ENCODE data around the gene PLXNB3. TPM values are rescaled to one million over a fixed set of nuclear protein-coding genes. Genes with fewer than 3 reads are reported as not detected.

The PLXNB3 gene
- total RNA-seq, 1 experiment from 2014 or later: 2.5 TPM

- no peak overlapping the region for H3K27ac Mint-ChIP-seq
- H3K9me3 Mint-ChIP-seq: no peaks in the 10 kb centered on the region
- no peak overlapping the region for H3K4me3 Mint-ChIP-seq
- ATAC-seq (no peak), DNase-seq (ENCODE audit: low spot score) (no peak)
- H3K27me3 Mint-ChIP-seq (ENCODE audit: low read depth): no peaks in the 10 kb centered on the region
- H3K36me3 Mint-ChIP-seq: no peaks in the 10 kb centered on the region
- POLR2A ChIA-PET: no interaction called here
- CTCF ChIA-PET: interaction anchor here (1.5 kb wide), 1 partner anchor 17 kb away, joined by 3 read pairs; no protein-coding TSS in a partner anchor
- TF ChIP-seq FOXP1 (CRISPR knock-in tag; IDR thresholded peaks at IDR 0.05; ENCODE audit: borderline replicate concordance): no peak
- peaks cover 3% of the 10 kb centered on the region; the same call in 1 of the 2 replicates for H3K4me1 Mint-ChIP-seq
These were observed 2.2 kb upstream of the PLXNB3 start for GRCh38 chrX:153761863-153762262.

GRCh38 chrX:153762626-153763173, 1.3 kb upstream of the PLXNB3 start:
- TF ChIP-seq MXD4 (CRISPR knock-in tag; IDR thresholded peaks at IDR 0.05; ENCODE audit: borderline replicate concordance) (no peak), GTF2I (CRISPR knock-in tag; conservative IDR thresholded peaks at IDR 0.05) (no peak), SOX15 (CRISPR knock-in tag; IDR thresholded peaks at IDR 0.05) (no peak), ZBTB21 (CRISPR knock-in tag; IDR thresholded peaks at IDR 0.05; ENCODE audit: borderline replicate concordance) (no peak), ZNF512 (CRISPR knock-in tag; IDR thresholded peaks at IDR 0.05; ENCODE audit: borderline replicate concordance) (no peak), USF2 (CRISPR knock-in tag; IDR thresholded peaks at IDR 0.05) (no peak), OVOL2 (CRISPR knock-in tag; IDR thresholded peaks at IDR 0.05; ENCODE audit: borderline replicate concordance) (no peak), E2F1 (CRISPR knock-in tag; IDR thresholded peaks at IDR 0.05) (no peak), MAX (CRISPR knock-in tag; IDR thresholded peaks at IDR 0.05) (no peak), ZNF232 (CRISPR knock-in tag; IDR thresholded peaks at IDR 0.05) (no peak), MYBL2 (CRISPR knock-in tag; IDR thresholded peaks at IDR 0.05) (no peak), ATF6 (CRISPR knock-in tag; IDR thresholded peaks at IDR 0.05) (no peak), E2F4 (CRISPR knock-in tag; IDR thresholded peaks at IDR 0.05; ENCODE audit: borderline replicate concordance, low read depth) (no peak), CREM (CRISPR knock-in tag; IDR thresholded peaks at IDR 0.05) (no peak)
- H3K36me3 Mint-ChIP-seq: no peaks in the 10 kb centered on the region
- ChIA-PET CTCF (interaction anchor here (1.5 to 1.6 kb wide), 2 partner anchors 18 to 184 kb away, joined by 3 to 5 read pairs; no protein-coding TSS in a partner anchor), POLR2A (no interaction called here)
- H3K4me3 Mint-ChIP-seq: no peak overlapping the region
- H3K27ac Mint-ChIP-seq: no peak overlapping the region
- no peak for ATAC-seq
- H3K4me1 Mint-ChIP-seq: peaks cover 3% of the 10 kb centered on the region; the same call in 1 of the 2 replicates
- no peaks in the 10 kb centered on the region for H3K27me3 Mint-ChIP-seq (ENCODE audit: low read depth)
- H3K9me3 Mint-ChIP-seq: no peaks in the 10 kb centered on the region
- no peak for DNase-seq (ENCODE audit: low spot score)

Data from WTC11 (cell line).